ENCODE results near the gene SPG21. TPM values are rescaled to one million over a fixed set of nuclear protein-coding genes. Genes with fewer than 3 reads are reported as not detected.

Gene SPG21
- total RNA-seq, 2 donors from 2014 or later: 64.7 to 93.1 TPM

GRCh38 chr15:64993290-64993689 lies 3.6 kb upstream of the SPG21 start:
- DNase-seq (ENCODE audit: low spot score) (no peak), ATAC-seq (ENCODE audit: insufficient number of reproducible peaks, low FRiP score, low read depth) (no peak)
- TF ChIP-seq CTCF (IDR thresholded peaks at IDR 0.05): no peak
- H3K27ac ChIP-seq: no peak overlapping the region
- peaks cover 0 to 4% of the 10 kb centered on the region in 2 donors for H3K4me1 ChIP-seq (ENCODE audit: control insufficient read depth in 1 of 2, low read depth in 2 of 2)
- H3K9me3 ChIP-seq: no peaks in the 10 kb centered on the region
- H3K36me3 ChIP-seq: no peaks in the 10 kb centered on the region
- no peak overlapping the region for H3K4me3 ChIP-seq
- H3K27me3 ChIP-seq (replicated peaks; ENCODE audit: insufficient read depth): no peaks in the 10 kb centered on the region

GRCh38 chr15:64991536-64992135 lies 1.9 kb upstream of the SPG21 start:
- no peaks in the 10 kb centered on the region for H3K27me3 ChIP-seq (replicated peaks; ENCODE audit: insufficient read depth)
- DNase-seq (ENCODE audit: low spot score): no peak
- H3K27ac ChIP-seq: no peak overlapping the region
- no peak for ATAC-seq (ENCODE audit: insufficient number of reproducible peaks, low FRiP score, low read depth)
- H3K4me3 ChIP-seq: no peak overlapping the region
- no peaks in the 10 kb centered on the region for H3K9me3 ChIP-seq
- peaks cover 0 to 10% of the 10 kb centered on the region in 2 donors for H3K4me1 ChIP-seq (ENCODE audit: control insufficient read depth in 1 of 2, low read depth in 2 of 2)
- TF ChIP-seq CTCF (IDR thresholded peaks at IDR 0.05): no peak
- no peaks in the 10 kb centered on the region for H3K36me3 ChIP-seq

GRCh38 chr15:64990168-64990470 lies 405 bp upstream of the SPG21 start:
- DNase-seq (ENCODE audit: low spot score) (no peak), ATAC-seq (ENCODE audit: insufficient number of reproducible peaks, low FRiP score, low read depth) (peak; percentile 42)
- H3K27me3 ChIP-seq (replicated peaks; ENCODE audit: insufficient read depth): no peaks in the 10 kb centered on the region
- peak overlapping the region; percentile 79 to 95 for H3K27ac ChIP-seq
- H3K9me3 ChIP-seq: no peaks in the 10 kb centered on the region
- TF ChIP-seq CTCF (IDR thresholded peaks at IDR 0.05): no peak
- peak overlapping the region; percentile 89 for H3K4me3 ChIP-seq
- peaks cover 0 to 10% of the 10 kb centered on the region in 2 donors for H3K4me1 ChIP-seq (ENCODE audit: control insufficient read depth in 1 of 2, low read depth in 2 of 2)
- H3K36me3 ChIP-seq: no peaks in the 10 kb centered on the region

- Histone ChIP-seq H3K27me3 (replicated peaks; ENCODE audit: insufficient read depth) (no peaks in the 10 kb centered on the region), H3K36me3 (no peaks in the 10 kb centered on the region), H3K27ac (no peak overlapping the region), H3K4me1 (ENCODE audit: control insufficient read depth in 1 of 2, low read depth in 2 of 2) (peaks cover 0 to 10% of the 10 kb centered on the region in 2 donors), H3K9me3 (no peaks in the 10 kb centered on the region), H3K4me3 (no peak overlapping the region)
- ATAC-seq (ENCODE audit: insufficient number of reproducible peaks, low FRiP score, low read depth) (no peak), DNase-seq (ENCODE audit: low spot score) (no peak)
- no peak for TF ChIP-seq CTCF (IDR thresholded peaks at IDR 0.05)
These were observed 2.6 kb downstream of the SPG21 start for GRCh38 chr15:64987136-64987535.

- TF ChIP-seq CTCF (IDR thresholded peaks at IDR 0.05): no peak
- H3K36me3 ChIP-seq: no peaks in the 10 kb centered on the region
- no peaks in the 10 kb centered on the region for H3K27me3 ChIP-seq (replicated peaks; ENCODE audit: insufficient read depth)
- ATAC-seq (ENCODE audit: insufficient number of reproducible peaks, low FRiP score, low read depth) (no peak), DNase-seq (ENCODE audit: low spot score) (no peak)
- peak overlapping the region in 1 of 2 donors; percentile 45 for H3K27ac ChIP-seq
- no peak overlapping the region for H3K4me3 ChIP-seq
- H3K4me1 ChIP-seq (ENCODE audit: control insufficient read depth in 1 of 2, low read depth in 2 of 2): peaks cover 0 to 10% of the 10 kb centered on the region in 2 donors
- no peaks in the 10 kb centered on the region for H3K9me3 ChIP-seq
These were observed 4.2 kb downstream of the SPG21 start for GRCh38 chr15:64985366-64986033.

Measured in thoracic aorta (tissue), 2 donors.